Endodermal cell (in vitro differentiated cells): ENCODE results near the gene DENND1A. TPM values are rescaled to one million over a fixed set of nuclear protein-coding genes. Genes with fewer than 3 reads are reported as not detected.

ENCODE experiments used
- DNase-seq: peaks from one replicate; pipeline ENCODE4 v3.0.0-alpha.2; 2017
- H3K27ac ChIP-seq: 2 replicates; pipeline ENCODE4 v1.5.1; 2013; ENCODE audit warnings: mild to moderate bottlenecking, low read depth, low read length, moderate library complexity
- H3K27me3 ChIP-seq: 2 replicates; pipeline ENCODE4 v1.6.1; 2013; ENCODE audit warnings: mild to moderate bottlenecking, low read length, moderate library complexity; ENCODE audit not compliant: insufficient read depth, control insufficient read depth, poor library complexity, severe bottlenecking
- H3K36me3 ChIP-seq: 2 replicates; pipeline ENCODE4 v1.7.0; 2013; ENCODE audit warnings: mild to moderate bottlenecking, low read length, moderate library complexity; ENCODE audit not compliant: control insufficient read depth, insufficient read depth
- H3K4me1 ChIP-seq: one replicate; pipeline ENCODE4 v1.7.0; 2013; ENCODE audit warnings: low read length; ENCODE audit not compliant: control insufficient read depth, insufficient read depth
- H3K4me3 ChIP-seq: 2 replicates; pipeline ENCODE4 v1.5.1; 2013; ENCODE audit warnings: mild to moderate bottlenecking, low read length, moderate library complexity
- H3K9ac ChIP-seq: 2 replicates; pipeline ENCODE4 v1.6.1; 2013; ENCODE audit warnings: mild to moderate bottlenecking, low read length, moderate library complexity; ENCODE audit not compliant: poor library complexity, severe bottlenecking; ENCODE audit errors: extremely low read depth
- H3K9me3 ChIP-seq: 2 replicates; pipeline ENCODE4 v1.6.1; 2013; ENCODE audit warnings: mild to moderate bottlenecking, low read length, moderate library complexity; ENCODE audit not compliant: control insufficient read depth
- H3K27ac Mint-ChIP-seq: 2 replicates; pipeline ENCODE4 v1.8.0; 2020; ENCODE audit warnings: mixed read lengths
- H3K27me3 Mint-ChIP-seq: 2 replicates; pipeline ENCODE4 v1.8.0; 2021; ENCODE audit warnings: mild to moderate bottlenecking, mixed read lengths; ENCODE audit not compliant: insufficient read depth
- H3K36me3 Mint-ChIP-seq: 2 replicates; pipeline ENCODE4 v1.8.0; 2020; ENCODE audit warnings: low read depth, mixed read lengths
- H3K4me1 Mint-ChIP-seq: 2 replicates; pipeline ENCODE4 v1.8.0; 2020; ENCODE audit warnings: mixed read lengths
- H3K4me3 Mint-ChIP-seq: 2 replicates; pipeline ENCODE4 v1.8.0; 2020; ENCODE audit warnings: mild to moderate bottlenecking, moderate library complexity, mixed read lengths
- H3K9me3 Mint-ChIP-seq: 2 replicates; pipeline ENCODE4 v1.8.0; 2020; ENCODE audit warnings: mild to moderate bottlenecking, mixed read lengths
- CTCF ChIP-seq: fragments of 200-600 bp; sonication (generic); conservative IDR thresholded peaks from 2 replicates; pipeline ENCODE4 v1.5.0; 2021; ENCODE audit warnings: antibody characterized with exemption, mild to moderate bottlenecking
- WGBS, 2 experiments: methylation state at CpG; one replicate each; pipeline versions ENCODE4 v1.1.5 to v1.1.7; 2013; ENCODE audit warnings: missing lambda C conversion rate in 2 of 2, mixed read lengths in 1 of 2; ENCODE audit not compliant: insufficient coverage in 1 of 2, insufficient read length in 1 of 2; 5-methylcytosine and 5-hydroxymethylcytosine counted together
- total RNA-seq, 2 donors: library from RNA; stranded (reverse); fragmentation: NEBNext Ultra II Directional in 1 of 2; extraction: Animal tissue kit (Norgen Biotek cat#: 25700) in 1 of 2; gene quantifications; 2 replicates in 1 of 2; 3 replicates in 1 of 2; pipeline ENCODE4 v1.2.1, GENCODE V29; 2021

The DENND1A gene
- total RNA-seq, 2 donors from 2014 or later: 29.5 to 38.4 TPM

- H3K4me3 Mint-ChIP-seq: no peak overlapping the region
- WGBS, 2 experiments: 92 to 94% methylated on average over 11 to 12 of the region's 12 CpGs
- peaks cover 5% of the 10 kb centered on the region for H3K27me3 ChIP-seq
- no peak overlapping the region for H3K27ac Mint-ChIP-seq
- H3K36me3 Mint-ChIP-seq: no peaks in the 10 kb centered on the region
- H3K36me3 ChIP-seq: no peaks in the 10 kb centered on the region
- H3K4me1 ChIP-seq: no peaks in the 10 kb centered on the region
- no peak for DNase-seq
- H3K9ac ChIP-seq: no peak overlapping the region
- no peaks in the 10 kb centered on the region for H3K9me3 ChIP-seq
- peaks cover 26% of the 10 kb centered on the region for H3K27me3 Mint-ChIP-seq
- no peak overlapping the region for H3K4me3 ChIP-seq
- H3K9me3 Mint-ChIP-seq: no peaks in the 10 kb centered on the region
- no peak overlapping the region for H3K27ac ChIP-seq
- no peak for TF ChIP-seq CTCF
- H3K4me1 Mint-ChIP-seq: peaks cover 4% of the 10 kb centered on the region
Observed at GRCh38 chr9:123964761-123965160, 34.8 kb upstream of the DENND1A start.

- Histone ChIP-seq H3K9ac (no peak overlapping the region), H3K27ac (no peak overlapping the region), H3K36me3 (no peaks in the 10 kb centered on the region), H3K27me3 (peaks cover 5% of the 10 kb centered on the region), H3K4me1 (no peaks in the 10 kb centered on the region), H3K4me3 (no peak overlapping the region), H3K9me3 (no peaks in the 10 kb centered on the region)
- DNase-seq: no peak
- 77 to 79% methylated on average over 6 of the region's 6 CpGs for WGBS, 2 experiments
- peaks cover 4% of the 10 kb centered on the region for H3K4me1 Mint-ChIP-seq
- no peaks in the 10 kb centered on the region for H3K9me3 Mint-ChIP-seq
- no peak for TF ChIP-seq CTCF
- H3K36me3 Mint-ChIP-seq: no peaks in the 10 kb centered on the region
- no peak overlapping the region for H3K27ac Mint-ChIP-seq
- H3K27me3 Mint-ChIP-seq: peaks cover 26% of the 10 kb centered on the region
- H3K4me3 Mint-ChIP-seq: no peak overlapping the region
Observed at GRCh38 chr9:123960965-123961364, 31.0 kb upstream of the DENND1A start.

- no peak overlapping the region for H3K4me3 Mint-ChIP-seq
- WGBS, 2 experiments: 60 to 85% methylated on average over 1 to 5 of the region's 5 CpGs
- H3K4me1 Mint-ChIP-seq: peaks cover 4% of the 10 kb centered on the region
- H3K27me3 ChIP-seq: peaks cover 5% of the 10 kb centered on the region
- H3K4me3 ChIP-seq: no peak overlapping the region
- no peak overlapping the region for H3K27ac Mint-ChIP-seq
- H3K27me3 Mint-ChIP-seq: peaks cover 23% of the 10 kb centered on the region
- no peak overlapping the region for H3K27ac ChIP-seq
- no peaks in the 10 kb centered on the region for H3K9me3 ChIP-seq
- H3K4me1 ChIP-seq: no peaks in the 10 kb centered on the region
- H3K9ac ChIP-seq: no peak overlapping the region
- H3K9me3 Mint-ChIP-seq: no peaks in the 10 kb centered on the region
- peak; percentile 67 for TF ChIP-seq CTCF
- no peaks in the 10 kb centered on the region for H3K36me3 ChIP-seq
- no peak for DNase-seq
- H3K36me3 Mint-ChIP-seq: no peaks in the 10 kb centered on the region
Observed at GRCh38 chr9:123960366-123960765, 30.4 kb upstream of the DENND1A start.
